Breast epithelium (tissue), 3 donors: ENCODE results near the gene ANKRD11.

ENCODE experiments used
- POLR2A ChIP-seq: fragments of 450-650 bp; IDR thresholded peaks from one replicate; pipeline ENCODE4 v1.6.1; 2016; ENCODE audit warnings: antibody characterized with exemption, mild to moderate bottlenecking, moderate library complexity
- TF ChIP-seq, protein P1 (sequence below), 3 donors: fragments of 450-650 bp; IDR thresholded peaks; one replicate each; pipeline ENCODE4 v1.5.1; 2016 to 2017; ENCODE audit warnings: antibody characterized with exemption in 3 of 3, mild to moderate bottlenecking in 3 of 3, moderate library complexity in 3 of 3

DNA sequence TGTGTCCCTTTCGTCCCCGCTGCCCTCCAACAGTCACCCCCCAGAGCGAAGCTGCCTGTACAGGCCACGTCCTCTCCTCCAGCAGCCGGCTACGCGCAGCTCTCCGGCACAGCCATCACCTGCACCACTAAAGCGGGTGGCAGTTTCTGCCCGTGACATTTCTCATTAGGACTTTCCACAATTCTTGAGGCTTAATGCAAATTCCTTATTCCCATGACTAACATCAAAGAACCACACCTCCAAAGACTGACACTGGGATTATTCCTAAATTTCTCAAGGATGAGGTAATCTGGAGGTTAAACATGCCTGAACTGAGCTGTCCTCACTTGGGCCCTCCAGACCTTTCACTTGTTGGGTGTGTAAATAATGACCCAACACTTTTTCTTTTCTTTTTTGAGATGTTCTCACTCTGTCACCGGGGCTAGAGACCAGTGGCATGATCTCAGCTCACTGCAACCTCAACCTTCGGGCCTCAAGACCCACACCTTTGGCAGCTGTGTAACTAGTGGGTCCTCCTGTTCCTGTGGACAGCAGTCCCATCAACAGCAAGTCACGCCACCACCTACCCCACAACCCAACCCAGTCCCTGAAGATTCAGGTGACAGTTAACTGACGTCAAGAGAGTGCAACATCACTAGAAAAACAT, 11.7 kb downstream of the ANKRD11 start:
- TF ChIP-seq, protein P1, sequence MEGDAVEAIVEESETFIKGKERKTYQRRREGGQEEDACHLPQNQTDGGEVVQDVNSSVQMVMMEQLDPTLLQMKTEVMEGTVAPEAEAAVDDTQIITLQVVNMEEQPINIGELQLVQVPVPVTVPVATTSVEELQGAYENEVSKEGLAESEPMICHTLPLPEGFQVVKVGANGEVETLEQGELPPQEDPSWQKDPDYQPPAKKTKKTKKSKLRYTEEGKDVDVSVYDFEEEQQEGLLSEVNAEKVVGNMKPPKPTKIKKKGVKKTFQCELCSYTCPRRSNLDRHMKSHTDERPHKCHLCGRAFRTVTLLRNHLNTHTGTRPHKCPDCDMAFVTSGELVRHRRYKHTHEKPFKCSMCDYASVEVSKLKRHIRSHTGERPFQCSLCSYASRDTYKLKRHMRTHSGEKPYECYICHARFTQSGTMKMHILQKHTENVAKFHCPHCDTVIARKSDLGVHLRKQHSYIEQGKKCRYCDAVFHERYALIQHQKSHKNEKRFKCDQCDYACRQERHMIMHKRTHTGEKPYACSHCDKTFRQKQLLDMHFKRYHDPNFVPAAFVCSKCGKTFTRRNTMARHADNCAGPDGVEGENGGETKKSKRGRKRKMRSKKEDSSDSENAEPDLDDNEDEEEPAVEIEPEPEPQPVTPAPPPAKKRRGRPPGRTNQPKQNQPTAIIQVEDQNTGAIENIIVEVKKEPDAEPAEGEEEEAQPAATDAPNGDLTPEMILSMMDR (IDR thresholded peaks at IDR 0.05), result no peak
- no peak for TF ChIP-seq POLR2A
